GM21423 (cell line): ENCODE data around the gene NUDT15.
A peak's percentile ranks its signal among the peaks of the same experiment; 100 is the strongest.
"Not testable (repeated sequence)": the region's sequence is repeated elsewhere in the genome, so short reads cannot be mapped to it uniquely, and the experiment has no call there.

Experiments
- ATAC-seq: cut with Tn5 transposase; IDR thresholded peaks from one replicate; pipeline ENCODE4 v1.9.1; 2021; ENCODE audit warnings: mild to moderate bottlenecking, moderate library complexity; ENCODE audit not compliant: unreplicated experiment

NUDT15 gene

GRCh38 chr13:48037346-48038173, at the start of gene NUDT15:
TSS of gene NUDT15 (plus strand) at chr13:48037726. CDS start at chr13:48037747, 21 bp downstream.
- ATAC-seq: peak; percentile 92

- ATAC-seq: no peak
Observed at GRCh38 chr13:47990427-47990826, 47.1 kb upstream of the NUDT15 start.

DNA sequence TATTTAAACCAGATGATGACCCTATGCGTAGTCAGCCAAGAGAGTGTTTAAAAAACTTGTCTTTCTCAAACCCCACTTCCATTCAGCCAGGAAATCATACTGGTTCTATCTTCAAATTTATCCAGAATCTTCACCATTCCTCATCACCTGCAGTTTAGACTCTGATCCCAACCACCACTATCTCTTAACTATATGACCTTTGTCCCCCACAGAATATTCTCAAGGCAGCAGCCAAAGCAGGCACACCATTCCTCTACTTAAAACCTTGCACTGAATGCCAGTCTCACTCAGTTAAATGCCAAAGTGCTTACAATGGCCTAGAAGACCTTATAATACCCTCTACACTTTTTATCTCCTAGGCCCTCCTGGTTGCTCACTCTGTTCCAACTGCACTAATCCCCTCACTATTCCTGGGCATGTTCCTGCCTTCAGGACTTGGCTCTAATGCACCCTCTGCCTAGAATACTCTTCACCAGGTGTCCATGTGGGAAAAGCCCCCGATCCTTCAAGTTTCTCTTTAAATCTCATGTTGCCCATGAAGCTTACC, 46.5 kb upstream of the NUDT15 start:
- no peak for ATAC-seq

DNA sequence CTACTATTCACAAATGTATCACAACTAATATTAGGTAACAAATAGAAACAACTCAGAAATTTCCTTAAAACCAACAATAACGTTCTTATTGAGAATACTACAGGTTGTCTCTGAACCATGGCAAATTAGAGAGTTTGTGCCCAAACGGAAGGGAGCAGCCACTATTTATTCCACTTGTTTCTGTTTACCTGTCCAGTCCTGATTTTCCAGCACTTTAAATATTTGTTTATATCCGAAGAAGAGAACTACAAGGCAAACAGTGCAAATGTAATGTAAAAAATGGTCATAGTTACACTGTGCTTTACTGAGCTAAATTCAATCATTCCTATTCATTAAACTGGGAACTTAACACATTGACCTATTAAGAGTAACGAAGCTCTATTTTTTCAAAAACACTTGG, 45.7 kb upstream of the NUDT15 start:
- no peak for ATAC-seq

- ATAC-seq: no peak
Observed at GRCh38 chr13:47997384-47997783, 40.1 kb upstream of the NUDT15 start.

DNA sequence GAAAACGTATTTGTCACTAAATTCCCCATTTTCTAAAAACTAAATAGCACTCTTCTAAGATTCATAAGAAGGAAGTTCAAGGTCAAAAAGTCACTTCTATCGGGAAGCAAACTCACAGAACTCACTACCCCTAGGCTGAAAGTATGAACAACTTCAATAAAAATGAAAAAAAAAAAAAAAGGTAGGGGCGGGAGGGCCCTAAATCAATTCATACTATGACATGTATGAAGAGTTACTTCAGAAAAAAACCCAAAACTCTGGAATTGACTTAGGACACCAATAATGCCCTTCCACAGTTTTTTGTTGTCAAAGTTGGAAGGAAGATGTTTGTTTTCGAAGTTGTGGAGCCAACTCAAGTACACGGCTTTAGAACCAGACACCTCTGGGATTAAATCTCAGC, 37.6 kb upstream of the NUDT15 start:
- ATAC-seq: no peak

DNA sequence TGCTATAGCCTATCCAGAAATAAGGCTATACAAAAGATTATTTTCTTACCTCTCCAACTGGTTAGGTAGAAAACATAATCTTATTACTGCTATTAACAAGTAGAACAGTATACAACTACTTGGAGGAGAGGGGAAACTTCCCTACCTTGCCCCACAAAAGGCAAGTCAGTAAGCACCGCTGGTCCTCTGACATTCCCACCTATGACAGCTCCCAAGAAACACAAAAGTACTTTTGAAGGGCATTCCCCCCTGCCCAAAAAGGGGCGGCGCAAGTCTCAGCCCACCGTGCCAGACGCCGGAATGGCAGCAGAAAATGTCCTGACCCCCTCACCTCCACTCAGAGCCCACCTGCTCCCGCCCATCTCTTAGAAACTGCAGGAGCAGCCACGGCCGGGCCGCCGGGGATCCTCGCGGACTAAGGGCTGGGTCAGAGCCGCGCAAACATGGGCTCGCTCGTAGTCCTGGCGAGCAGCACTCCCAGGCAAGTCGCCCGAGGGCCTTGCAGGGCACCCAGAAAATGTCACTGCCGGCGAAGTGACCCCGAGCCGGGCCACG, 36.9 kb upstream of the NUDT15 start:
- ATAC-seq: peak; percentile 25

DNA sequence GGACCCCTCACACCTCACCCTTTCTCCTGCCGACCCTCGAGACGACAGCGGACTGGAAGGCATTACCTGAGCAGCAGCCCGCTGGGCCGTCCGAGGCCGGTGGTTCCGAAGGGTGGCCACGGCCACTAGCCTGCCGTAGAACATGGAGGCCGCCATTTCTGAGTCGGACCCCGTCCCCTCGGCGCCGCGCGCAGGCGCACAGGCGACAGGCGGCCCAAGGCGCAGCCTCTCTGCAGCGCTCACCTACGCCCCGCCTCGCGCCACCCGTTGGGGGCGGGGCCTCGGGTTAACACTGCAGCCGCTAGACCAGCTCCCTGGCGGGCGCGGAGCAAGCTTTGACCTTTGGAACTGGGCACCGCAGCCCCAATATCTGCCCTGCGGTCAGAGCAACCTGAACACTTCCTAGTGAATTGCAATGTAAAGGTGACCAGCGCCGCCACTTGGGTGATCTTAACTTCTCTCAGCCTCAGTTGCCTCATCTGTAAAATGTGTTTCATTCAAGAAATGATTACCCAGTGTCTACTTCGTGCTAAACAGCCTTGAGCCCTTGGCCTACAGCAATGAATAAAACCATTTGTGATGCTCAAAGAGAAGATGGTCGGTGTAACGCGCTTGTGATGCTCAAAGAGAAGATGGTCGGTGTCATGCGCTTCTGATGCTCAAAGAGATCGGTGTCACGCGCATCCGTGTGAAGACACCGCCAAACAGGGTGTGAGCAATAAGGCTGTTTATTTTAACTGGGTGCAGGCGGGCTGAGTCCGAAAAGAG, 36.2 kb upstream of the NUDT15 start, which contains the start of gene SUCLA2:
TSS of gene SUCLA2 (minus strand) at position 160 of the 768 bp plus-strand sequence. CDS start at position 156, 4 bp downstream.
- peak; percentile 96 for ATAC-seq

- ATAC-seq: not testable (repeated sequence)
Observed at GRCh38 chr13:48001999-48002398, 35.5 kb upstream of the NUDT15 start.

DNA sequence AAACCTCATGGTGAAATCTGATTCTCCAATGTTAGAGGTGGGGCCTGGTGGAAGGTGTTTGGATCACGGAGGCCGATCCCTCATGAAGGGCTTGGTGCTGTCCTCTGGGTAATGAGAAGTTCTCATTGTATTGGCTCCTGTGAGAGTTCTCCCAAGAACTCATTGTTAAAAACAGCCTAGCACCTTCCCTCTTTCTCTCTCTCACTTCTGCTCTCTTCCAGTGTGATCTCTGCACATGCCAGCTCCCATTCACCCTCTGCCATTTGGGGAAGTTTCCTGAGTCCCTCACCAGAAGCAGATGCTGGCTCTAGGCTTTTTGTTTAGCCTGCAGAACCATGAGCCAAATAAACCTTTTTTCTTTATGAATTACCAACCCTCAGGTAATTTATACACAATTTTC, 33.3 kb upstream of the NUDT15 start:
- ATAC-seq: no peak

GRCh38 chr13:48006396-48006795, 31.1 kb upstream of the NUDT15 start:
- no peak for ATAC-seq

- ATAC-seq: no peak
Observed at GRCh38 chr13:48009284-48009683, 28.2 kb upstream of the NUDT15 start.

GRCh38 chr13:48010698-48011097, 26.8 kb upstream of the NUDT15 start:
- ATAC-seq: no peak

DNA sequence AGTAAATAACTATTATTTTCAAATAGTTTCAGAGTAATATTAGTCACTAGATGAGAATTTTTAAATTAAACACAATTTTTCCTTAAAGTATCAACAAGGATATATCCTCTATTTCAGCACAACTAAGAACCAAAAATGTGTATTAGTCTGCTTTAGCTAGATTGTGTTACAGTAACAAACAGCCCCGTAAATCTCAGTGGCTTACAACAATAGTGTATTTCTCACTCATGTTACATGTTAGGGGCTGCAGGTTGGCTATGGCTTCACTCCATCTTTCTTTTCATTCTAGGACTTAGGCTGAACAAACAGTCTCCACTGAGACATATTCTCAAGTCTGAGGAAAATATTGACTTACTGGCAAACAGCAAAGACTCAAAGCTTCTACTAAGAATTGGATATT, 24.9 kb upstream of the NUDT15 start:
- no peak for ATAC-seq

- no peak for ATAC-seq
Observed at GRCh38 chr13:48014359-48014758, 23.2 kb upstream of the NUDT15 start.

GRCh38 chr13:48018637-48019036, 18.9 kb upstream of the NUDT15 start:
- ATAC-seq: no peak

GRCh38 chr13:48019796-48020195, 17.7 kb upstream of the NUDT15 start:
- no peak for ATAC-seq

- ATAC-seq: no peak
Observed at GRCh38 chr13:48028066-48028465, 9.5 kb upstream of the NUDT15 start.

DNA sequence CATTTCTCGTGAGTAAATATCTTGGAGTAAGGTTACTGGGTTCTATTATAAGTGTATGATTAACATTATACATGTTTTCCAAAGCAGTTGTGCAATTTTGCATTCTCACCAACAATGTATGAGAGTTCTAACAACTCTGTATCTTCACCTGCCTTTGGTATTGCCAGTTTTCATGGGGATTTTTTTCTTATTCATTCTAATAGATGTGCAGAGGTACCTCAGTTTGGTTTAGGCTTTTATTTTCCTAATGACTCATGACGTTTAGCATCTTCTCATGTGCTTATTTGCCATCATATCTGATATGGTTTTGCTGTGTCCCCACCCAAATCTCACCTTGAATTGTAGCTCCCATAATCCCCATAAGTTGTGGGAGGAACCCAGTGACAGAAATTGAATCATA, 7.7 kb upstream of the NUDT15 start:
- no peak for ATAC-seq

- ATAC-seq: no peak
Observed at GRCh38 chr13:48038761-48039160, 1.2 kb downstream of the NUDT15 start.

GRCh38 chr13:48040049-48040448, 2.5 kb downstream of the NUDT15 start:
- no peak for ATAC-seq
